Right lobe of liver (tissue), 4 donors: Measurements from ENCODE around the gene AADACL2.

Experiments
- POLR2A ChIP-seq: fragments of 450-650 bp; IDR thresholded peaks from one replicate; pipeline ENCODE4 v1.6.1; 2017; ENCODE audit warnings: antibody characterized with exemption, mild to moderate bottlenecking
- TF ChIP-seq, protein P1 (sequence below), 4 donors: fragments of 200-600 bp in 3 of 4; fragments of 450-650 bp in 1 of 4; IDR thresholded peaks; one replicate each; pipeline versions ENCODE4 v1.5.1 to v1.8.0; 2016 to 2022; ENCODE audit warnings: antibody characterized with exemption in 4 of 4, mild to moderate bottlenecking in 2 of 4
- donor health status: DM: no; HTN: no; CAD: no.
- donor health status: DM: no; HTN: no; CAD: no.
- donor health status: DM: no; HTN: yes; CAD: no.

DNA sequence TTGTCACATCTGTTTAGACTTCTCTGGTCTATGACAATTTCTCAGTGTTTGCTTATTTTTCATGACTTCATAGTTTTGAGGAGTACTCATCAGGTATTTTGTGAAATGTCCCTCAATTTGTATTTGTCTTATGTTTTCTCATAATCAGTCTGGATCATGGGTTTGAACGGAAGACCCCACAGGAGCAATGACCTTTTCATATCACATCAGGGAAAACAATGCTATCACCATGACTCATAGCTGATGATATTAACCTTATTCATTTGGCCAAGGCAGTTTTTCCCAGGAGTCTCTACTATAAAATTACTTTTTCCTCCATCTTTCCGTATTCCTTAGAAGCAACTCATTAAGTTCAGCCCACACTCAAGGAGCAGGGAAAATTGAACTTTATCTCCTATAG, 32.7 kb downstream of the AADACL2 start:
- TF ChIP-seq, protein P1, sequence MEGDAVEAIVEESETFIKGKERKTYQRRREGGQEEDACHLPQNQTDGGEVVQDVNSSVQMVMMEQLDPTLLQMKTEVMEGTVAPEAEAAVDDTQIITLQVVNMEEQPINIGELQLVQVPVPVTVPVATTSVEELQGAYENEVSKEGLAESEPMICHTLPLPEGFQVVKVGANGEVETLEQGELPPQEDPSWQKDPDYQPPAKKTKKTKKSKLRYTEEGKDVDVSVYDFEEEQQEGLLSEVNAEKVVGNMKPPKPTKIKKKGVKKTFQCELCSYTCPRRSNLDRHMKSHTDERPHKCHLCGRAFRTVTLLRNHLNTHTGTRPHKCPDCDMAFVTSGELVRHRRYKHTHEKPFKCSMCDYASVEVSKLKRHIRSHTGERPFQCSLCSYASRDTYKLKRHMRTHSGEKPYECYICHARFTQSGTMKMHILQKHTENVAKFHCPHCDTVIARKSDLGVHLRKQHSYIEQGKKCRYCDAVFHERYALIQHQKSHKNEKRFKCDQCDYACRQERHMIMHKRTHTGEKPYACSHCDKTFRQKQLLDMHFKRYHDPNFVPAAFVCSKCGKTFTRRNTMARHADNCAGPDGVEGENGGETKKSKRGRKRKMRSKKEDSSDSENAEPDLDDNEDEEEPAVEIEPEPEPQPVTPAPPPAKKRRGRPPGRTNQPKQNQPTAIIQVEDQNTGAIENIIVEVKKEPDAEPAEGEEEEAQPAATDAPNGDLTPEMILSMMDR (IDR thresholded peaks at IDR 0.05), result no peak
- TF ChIP-seq POLR2A, result no peak
